Activated CD4-positive, CD25-positive, alpha-beta regulatory T cell treated with anti-CD3 and anti-CD28 coated beads, Interleukin-2, amount 50 U/mL, for 72 hours (primary cell): ENCODE data around the gene HMGN1.
"Not testable (repeated sequence)": the region's sequence is repeated elsewhere in the genome, so short reads cannot be mapped to it uniquely, and the experiment has no call there.

ENCODE experiments used
- DNase-seq: peaks from one replicate; pipeline ENCODE4 v3.0.0; 2021

The HMGN1 gene, protein sequence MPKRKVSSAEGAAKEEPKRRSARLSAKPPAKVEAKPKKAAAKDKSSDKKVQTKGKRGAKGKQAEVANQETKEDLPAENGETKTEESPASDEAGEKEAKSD

DNA sequence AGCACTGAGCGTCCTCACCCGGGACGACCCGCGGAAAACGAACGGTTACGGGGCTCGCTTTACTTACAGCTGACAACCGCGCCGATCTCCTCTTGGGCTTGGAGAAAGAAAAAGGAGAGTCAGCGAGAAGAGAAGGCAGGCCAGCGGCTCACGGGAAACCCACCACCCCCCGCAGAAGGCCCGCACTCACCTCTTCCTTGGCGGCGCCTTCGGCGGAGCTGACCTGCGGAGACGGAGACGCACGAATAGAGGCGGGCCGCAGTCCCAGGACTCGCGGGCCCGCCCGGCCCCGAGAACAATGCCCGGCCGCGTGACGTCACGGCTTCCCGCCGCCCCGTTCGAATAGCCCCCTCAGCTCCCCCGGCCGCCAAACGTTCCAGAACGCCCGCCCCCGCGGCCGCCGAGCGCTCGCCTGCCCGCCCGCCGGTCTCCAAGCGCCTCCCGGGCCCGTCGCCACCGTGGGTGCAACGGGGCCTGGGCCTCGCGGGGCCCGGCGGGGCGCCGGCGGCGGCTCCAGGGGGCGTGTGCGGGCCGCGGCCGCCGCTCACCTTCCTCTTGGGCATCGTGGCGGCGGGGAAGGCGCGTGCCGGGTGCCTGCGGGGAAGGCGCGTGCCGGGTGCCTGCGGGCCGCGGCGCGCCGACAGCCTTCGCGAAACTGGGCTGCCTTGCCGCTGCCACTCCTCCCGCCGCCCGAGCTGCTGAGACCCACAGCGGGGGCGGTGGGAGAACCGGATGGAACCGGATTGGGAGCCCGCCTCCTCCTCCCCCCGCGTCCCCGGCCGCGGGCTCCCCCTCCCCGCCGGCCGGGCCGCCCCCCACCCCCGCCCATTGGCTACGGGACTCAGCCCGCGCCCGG lies at the start of gene HMGN1:
HMGN1 (minus strand) TSS at position 734 of the 856 bp plus-strand sequence; CDS start at position 563, 171 bp downstream.
- peak; percentile 87 for DNase-seq

DNA sequence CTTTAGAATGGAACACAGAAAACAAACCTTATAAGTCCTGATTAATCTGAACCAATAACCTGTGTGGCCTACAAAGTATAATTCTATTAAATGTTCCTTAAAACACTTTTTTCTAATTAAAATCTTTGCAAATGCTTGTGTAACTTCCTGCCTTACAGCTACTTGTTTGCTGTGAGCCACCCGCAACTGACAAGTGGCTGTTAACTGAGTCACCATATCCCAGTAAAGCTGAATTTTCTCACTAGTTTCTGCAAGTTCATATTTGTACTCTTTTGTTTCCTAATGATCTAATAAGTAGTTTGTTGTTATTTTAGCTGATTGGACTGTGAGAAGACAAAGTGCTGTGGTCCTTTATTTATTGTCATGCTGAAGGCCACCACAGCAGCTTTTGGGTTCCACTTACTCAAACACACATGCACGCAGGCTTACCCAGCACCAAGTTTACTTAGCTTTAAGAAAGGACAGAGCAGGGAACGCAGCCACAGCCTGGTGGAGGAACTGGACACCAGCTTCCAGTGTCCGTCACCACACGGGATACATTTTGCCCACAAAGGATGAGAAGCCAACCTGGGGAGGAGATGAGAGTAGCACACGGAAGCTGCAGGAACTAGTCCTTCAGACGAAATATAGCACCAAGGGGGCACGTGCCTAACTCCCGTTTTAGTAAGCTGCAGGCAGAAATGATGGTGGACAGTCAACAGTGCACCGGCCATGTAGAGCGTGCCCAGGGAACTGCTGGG lies 48.9 kb upstream of the HMGN1 start:
- no peak for DNase-seq

DNA sequence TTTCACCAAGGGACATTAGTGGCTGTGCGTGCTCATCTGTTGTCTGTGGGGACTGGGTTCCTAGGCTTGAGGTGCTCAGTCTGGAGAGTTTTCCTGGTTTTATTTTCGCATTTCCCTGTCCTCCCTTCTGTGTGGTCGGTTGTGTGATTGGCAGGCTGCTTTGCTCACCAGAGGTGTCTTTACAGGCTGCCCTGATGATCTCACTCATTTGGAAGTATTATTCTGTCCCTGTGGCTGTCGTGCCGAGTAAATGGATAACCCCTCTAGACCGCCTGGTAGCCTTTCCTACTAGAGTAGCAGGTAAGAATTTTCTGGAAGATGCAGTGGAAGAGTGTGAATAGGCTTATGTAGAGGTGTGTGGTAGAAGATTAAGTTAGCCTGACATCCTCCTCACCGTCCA lies 44.1 kb upstream of the HMGN1 start:
- DNase-seq, result no peak

DNA sequence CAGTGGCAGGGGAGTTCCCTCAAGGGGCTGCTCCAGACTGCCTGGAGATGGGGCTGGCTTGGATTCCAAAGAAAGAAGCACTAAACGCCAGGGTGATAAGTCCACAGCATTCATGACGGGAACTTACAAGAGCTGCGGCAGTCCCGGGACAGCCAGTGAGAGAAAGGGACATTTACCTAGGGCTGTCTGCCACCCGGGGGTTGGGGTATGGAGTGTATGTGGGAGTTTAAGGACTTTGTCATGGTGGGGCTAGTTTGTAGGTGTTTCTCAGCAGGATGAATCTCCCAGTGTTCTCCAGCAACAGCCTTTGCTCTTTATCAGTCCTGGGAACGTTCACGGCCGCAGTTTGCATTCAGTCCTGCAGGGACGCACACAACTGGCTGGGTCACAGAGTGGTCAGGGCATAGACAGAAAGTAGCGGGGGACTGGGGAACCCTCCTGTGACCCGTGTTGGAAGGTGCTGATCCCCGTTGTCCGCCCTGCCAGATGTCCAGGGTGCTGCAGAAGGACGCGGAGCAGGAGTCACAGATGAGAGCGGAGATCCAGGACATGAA lies 41.4 kb upstream of the HMGN1 start:
- DNase-seq, result no peak

DNA sequence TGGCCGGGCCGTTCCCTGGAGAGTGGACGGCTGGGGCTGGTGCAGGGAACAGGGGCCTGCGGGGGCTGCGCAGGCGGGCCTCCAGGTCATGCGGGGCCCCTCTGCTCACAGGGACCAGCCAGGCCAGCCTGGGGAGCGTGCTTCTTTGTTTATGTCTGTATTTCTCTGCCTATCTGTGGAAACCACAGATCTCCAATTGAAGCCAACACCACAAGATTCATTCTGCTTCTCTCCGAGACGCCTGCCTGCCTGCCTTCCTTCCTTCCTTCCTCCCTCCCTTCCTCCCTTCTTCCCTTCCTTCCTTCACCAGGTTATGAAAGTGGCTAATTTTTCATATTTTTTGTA lies 39.9 kb upstream of the HMGN1 start:
- no peak for DNase-seq

DNA sequence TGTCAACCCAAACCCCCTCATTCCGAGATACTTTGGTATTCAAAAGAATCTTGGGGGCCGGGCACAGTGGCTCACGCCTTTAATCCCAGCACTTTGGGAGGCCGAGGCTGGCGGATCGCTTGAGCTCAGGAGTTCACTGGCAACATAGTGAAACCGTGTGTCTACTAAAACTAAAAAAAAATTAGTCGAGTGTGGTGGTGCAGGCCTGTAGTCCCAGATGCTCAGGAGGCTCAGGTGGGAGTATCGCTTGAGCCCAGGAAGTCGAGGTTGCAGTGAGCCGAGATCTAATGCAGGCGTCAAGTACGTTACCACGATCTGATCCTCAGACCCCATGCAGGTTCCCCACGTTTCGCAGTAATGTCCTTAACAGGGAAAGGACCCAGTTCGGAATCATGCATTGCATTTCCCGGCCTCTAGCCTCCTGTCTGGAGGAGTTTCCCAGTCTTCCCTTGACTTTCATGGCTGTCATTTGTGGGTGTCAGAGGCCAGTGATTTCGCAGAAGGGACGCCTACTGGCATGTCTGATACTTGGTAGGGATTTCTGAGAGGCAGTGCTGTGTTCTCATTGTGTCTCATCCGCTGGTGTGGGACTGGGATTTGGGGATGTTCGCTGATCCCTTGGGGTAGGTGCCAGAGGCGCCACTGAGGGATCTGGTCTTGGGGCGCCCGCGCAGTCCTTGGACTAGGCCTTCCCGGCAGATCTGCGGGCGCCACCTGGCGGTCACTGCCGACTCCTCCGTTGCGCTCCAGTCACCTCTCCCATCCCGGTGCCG lies 39.3 kb upstream of the HMGN1 start:
- peak; percentile 94 for DNase-seq

DNA sequence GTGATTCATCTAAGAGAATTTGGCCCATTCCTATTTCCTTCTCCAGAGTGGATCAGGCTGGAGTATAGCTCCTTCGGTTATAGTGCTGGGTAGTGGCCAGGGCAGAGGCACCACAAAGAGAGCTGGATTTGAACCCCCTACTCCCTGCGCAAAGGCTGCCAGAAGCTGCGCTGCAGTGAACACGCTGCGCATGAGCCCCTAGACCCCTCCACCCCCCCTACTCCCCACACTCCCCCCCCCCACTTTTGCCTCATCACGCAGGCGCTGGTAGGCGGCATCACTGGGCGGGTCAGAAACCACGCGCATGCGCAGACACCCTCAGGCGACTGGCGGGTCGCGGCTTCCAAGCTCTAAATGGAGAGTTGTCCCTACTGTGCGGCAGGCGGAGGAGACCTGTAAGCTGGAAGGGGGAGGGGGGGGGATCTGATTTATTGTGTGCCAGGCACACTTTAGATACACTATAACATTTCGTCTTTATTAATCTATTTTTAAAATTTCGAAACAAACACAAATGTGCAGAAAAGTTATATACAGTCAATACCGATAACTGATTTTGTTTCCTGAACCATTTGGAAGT lies 38.7 kb upstream of the HMGN1 start:
- peak; percentile 90 for DNase-seq

DNA sequence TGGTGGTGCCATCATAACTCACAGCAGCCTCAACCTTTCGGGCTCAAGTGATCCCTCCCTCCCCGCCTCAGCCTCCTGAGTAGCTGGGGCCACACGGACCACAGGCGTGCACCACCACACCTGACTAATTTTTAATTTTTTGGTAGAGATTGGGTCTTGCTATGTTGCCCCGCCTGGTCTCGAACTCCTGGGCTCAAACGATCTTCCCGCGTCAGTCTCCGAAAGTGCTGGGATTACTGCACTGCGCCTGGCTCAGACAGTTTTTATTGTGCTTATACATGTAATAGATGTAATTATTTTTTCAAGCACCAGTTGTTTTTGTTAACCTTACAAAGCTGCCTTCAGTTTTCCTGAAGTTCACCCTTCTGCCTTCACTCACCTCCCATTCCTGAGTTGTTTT lies 38.0 kb upstream of the HMGN1 start:
- no peak for DNase-seq

DNA sequence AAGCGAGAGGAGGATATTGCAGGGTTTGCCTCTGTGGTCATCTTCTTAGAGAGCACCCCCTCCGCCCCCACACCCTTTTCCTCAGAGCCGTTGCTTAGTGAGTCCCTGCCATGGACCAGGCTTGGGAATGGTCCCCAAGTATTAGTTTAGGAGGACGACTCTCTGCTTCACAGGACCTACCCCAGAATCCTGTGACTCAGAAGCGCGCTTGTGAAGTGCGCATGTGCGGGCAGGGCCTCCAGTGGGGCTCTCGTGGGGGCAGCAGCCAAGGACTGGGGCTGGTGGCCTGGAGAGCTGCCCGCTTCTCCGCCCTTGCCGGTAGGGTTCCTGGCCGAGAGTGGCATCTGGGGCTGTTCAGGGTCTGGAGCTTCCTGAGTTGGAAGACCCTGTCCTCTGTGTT lies 37.3 kb upstream of the HMGN1 start:
- no peak for DNase-seq

DNA sequence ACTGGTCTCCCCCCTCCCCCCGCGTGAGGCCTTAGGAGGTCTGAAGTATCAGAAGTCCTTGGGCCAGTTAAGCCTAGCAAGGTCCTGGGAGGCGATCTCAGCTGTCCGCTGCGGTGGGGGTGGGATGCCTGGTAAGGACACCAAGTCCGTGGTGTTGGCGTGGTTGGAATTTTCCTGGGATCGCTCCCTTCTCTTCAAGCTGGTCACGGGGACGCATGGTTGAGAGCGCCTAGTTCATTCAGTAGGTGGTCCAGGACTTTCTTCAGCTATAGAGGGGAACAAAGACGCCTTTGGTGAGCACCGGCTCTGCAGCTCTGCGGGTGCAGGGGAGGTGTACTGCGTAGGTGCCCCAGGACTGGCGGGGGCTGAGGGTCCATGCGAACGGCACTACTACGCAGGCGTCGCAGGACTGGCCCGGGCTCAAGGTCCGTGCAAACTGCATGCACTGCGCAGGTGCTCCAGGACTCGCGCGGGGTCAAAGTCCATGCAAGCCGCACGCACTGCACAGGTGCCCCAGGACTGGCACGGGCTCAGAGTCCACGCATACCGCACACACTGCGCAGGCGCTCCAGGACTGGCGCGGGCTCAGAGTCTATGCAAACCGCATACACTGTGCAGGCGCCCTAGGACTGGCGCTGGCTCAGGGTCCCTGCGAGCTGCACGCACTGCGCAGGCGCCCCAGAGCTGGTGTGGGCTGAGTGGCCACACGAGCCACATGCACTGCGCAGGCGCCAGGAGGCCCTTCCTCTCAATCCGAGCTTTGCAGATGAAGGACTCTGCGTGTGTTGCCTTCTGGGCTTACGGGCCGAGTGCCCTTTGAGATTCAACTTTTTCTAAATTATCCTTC lies 36.6 kb upstream of the HMGN1 start:
- DNase-seq, result peak; percentile 51

DNA sequence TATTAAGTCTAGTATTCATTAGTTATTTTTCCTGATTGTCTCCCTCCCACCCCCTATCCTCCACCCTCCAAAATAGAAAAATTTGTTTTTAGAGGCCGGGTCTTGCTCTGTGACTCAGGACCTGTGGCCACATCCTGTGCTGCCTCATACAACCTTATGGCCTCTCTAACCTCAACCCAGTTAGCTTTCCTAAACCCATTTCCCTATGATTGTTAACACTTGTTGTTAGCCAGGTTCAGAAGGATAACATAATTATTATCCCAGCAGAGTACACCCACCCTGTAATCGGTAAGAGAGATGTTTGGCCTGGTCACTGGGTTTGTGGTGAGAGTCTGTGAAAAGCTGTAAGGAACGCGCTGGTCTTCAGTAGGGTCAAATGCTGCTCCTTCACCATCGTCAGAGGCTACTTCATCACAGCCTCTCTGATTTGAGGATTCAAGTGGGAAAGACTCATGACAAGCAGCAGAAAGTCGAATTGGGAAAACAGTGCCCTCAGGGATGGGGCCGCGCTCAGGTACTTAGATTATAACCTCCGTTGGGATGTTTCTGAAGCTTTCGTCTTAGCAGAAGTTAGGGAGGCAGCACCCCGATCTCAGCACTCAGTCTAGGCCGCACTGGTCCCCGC lies 35.9 kb upstream of the HMGN1 start:
- no peak for DNase-seq

DNA sequence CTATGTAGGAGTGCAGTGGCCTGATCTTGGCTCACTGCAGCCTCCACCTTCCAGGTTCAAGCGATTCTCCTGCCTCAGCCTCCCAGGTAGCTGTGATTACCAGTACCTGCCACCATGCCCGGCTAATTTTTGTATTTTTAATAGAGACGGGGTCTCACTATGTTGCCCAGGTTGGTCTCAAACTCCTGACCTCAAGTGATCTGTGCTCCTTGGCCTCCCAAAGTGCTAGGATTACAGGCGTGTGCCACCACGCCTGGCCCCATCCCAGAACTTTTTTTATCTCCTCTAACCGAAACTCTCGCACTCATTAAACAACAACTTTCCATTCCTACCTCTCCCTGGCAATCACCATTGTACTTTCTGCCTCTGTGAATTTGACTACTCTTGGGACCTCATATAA lies 33.2 kb upstream of the HMGN1 start:
- DNase-seq, result not testable (repeated sequence)

DNA sequence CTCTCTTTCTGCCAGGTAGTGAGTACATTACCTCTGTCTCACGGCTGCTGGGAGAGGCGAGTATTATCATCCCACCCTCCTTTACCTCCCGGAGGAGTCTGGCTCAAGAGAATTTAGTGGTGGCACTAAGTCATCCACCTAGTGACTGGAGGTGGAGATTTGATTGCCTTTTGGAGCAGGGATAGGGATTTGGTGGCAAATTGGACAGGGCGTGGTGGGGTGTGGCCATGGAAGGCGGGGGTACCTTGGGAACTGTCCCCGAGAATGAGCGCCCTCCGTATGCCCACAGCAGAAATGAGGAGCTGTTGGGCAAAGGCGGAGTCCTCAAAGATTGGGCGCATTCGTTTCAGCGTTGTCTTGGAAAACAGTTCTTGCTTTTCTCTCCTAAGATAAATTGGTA lies 32.1 kb upstream of the HMGN1 start:
- DNase-seq, result no peak

DNA sequence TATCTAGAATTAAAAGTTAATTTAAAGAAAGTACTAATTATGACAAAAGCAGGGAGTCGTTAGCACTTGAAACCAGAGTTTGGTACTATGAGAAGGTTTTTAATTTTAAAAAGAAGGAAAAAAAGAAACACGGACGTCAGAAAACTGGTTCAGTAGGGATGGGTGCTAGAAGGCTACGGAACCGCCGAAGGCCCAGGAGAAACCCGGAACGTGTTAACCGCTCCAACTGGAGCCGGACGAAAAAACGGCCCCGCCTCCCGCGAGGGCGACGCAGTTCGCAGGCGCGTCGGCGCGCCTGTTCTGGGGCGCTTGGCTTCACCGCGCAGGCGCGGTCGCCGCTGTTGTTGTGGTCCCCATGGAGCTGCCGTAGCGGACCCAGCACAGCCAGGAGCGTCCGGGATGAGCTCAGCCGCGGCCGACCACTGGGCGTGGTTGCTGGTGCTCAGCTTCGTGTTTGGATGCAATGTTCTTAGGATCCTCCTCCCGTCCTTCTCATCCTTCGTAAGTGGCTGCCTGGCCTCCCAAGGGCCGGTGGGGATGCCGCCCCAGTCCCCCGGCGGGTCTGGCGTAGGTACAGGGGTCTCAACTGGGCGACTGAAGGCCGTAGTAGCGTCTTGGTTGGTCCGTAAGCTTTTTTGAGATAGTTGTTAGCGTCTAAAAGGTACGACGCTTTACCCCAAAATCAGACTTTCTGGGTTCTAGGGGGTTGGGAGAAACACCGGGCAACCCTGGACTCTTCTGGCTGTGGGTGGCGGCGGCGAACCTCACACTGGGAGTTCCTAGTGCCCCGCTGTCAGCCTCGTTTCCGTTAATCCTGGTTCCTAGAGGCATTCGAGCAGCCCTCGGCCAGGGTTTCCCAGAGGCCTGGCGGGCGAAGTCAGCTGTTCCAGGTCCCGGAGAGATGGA lies 31.4 kb upstream of the HMGN1 start:
- DNase-seq, result peak; percentile 88

DNA sequence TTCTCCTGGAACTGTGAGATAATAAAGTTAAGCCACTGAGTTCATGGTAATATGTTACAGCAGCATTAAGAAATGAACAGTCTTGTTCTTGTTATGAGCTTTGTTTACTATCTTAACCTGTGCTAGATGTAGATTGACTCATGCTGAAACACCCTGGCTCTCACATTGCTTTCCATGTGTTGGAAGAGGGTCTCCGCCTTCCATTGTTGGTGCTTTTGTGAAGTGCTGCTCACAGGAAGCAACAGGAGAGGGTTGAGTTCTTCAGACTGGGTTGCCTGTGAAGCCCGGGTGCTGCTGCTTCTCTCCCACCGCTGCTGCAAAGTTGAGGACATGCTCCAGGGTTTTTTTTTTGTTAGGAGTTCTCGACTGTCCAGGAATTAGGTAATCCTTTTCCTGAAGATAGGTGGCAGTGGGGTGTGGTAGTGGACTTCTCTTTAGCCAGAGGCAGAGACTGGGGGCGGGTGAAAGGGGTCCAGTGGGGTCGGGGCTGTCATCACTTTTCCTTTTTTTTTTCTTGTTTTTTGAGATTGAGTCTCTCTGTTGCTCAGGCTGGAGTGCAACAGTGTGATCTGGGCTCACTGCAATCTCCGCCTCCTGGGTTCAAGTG lies 28.7 kb upstream of the HMGN1 start:
- no peak for DNase-seq

DNA sequence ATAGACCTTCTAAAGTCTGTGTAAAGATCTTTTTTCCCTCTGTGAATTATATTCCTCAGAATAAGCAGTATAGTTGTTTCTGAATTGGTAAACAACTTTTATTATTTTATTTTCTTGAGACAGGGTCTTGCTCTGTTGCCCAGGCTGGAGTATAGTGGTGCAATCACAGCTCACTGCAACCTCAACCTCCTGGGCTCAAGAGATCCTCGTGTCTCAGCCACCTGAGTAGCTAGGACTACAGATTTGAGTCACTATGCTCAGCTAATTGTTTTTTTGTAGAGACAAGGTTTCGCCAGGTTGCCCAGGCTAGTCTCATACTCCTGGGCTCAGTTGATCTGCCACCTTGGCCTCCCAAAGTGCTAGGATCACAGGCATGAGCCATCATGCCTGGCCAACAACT lies 26.6 kb upstream of the HMGN1 start:
- no peak for DNase-seq

DNA sequence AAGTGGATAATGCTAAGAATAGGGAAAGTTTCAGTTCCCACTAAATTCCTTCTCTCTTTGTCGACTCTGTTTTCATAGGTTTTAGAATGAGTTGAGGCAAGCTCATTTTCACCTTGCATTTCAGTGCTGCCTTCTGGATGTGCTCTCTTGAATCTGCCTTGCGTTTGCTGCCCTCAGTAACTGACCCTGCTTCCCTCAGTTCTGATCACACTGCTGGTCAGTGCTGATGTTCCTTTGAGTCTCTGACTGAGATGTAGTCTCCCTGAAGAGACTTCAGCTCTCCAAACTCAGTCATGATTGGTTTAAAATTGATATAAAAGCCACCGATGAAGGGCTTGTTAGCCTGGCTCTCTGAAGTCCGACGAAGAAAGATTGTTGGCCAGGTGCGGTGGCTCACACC lies 25.2 kb upstream of the HMGN1 start:
- no peak for DNase-seq

DNA sequence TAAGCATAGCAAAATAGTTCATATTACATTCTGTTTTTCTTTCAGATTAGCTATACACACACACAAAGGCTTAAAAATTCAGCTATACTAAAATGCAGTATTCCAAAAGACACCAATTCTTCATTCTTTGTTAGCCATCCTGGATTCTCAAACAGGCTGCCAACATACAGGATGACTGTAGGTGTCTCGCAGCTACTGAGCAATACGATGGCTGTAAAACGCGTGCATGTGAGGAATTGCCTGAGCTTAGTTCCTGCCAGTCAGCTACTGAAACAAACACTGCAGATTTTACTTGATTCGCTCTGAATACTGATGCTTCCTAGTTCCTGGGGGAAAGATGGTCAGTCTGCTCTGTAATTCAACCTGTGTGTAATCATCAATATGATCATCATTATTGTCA lies 24.7 kb upstream of the HMGN1 start:
- no peak for DNase-seq

DNA sequence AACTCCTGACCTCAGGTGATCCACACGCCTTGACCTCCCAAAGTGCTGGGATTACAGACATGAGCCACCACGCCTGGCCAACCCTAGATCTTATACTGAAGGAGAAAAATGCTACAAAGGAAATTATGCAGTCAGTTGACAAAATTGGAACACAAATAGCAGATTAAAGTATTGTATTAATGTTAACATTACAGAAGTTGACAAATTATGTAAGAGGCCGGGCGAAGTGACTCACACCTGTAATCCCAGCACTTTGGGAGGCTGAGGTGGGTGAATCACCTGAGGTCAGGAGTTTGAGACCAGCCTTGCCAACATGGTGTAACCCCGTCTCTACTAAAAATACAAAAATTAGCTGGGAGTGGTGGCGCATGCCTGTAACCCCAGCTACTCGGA lies 21.0 kb upstream of the HMGN1 start:
- not testable (repeated sequence) for DNase-seq

DNA sequence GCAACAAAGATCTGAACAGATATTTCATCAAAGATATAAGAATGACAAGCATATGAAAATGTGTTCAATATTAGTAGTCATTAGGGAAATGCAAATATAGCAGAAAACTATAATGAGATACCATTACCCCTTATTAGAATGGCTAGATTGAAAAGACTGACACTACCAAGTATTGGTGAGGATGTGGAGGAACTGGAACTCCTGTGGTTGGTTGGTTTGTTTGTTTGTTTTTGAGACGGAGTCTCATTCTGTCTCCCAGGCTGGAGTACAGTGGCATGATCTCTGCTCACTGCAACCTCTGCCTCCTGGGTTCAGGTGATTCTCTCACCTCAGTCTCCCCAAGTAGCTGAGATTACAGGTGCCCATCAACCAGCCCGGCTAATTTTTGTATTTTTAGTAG lies 18.9 kb upstream of the HMGN1 start:
- DNase-seq, result no peak
